ENCODE data around the gene TMEM132C.

TMEM132C gene

GRCh38 chr12:128709660-128710059 lies 442.7 kb downstream of the TMEM132C start:
- DNase-seq (ENCODE audit: low read depth in 1 of 2, low spot score in 1 of 2), result no peak
- Histone ChIP-seq H3K4me3 (replicated peaks; ENCODE audit: insufficient read depth, low read length) (no peak overlapping the region), H3K27ac (replicated peaks) (no peak overlapping the region), H3K27me3 (ENCODE audit: insufficient read depth, poor library complexity, severe bottlenecking) (no peaks in the 10 kb centered on the region)
- TF ChIP-seq SPI1 (IDR thresholded peaks at IDR 0.05; ENCODE audit: borderline replicate concordance, low read depth) (no peak), REST (IDR thresholded peaks at IDR 0.05; ENCODE audit: insufficient replicate concordance, low read depth) (no peak), CTCF (IDR thresholded peaks at IDR 0.05; ENCODE audit: insufficient read depth, low read length) (no peak), POLR2AphosphoS5 (IDR thresholded peaks at IDR 0.05; ENCODE audit: low read depth) (no peak), GABPA (IDR thresholded peaks at IDR 0.05; ENCODE audit: low read depth) (no peak)

- Histone ChIP-seq H3K27me3 (ENCODE audit: insufficient read depth, poor library complexity, severe bottlenecking) (no peaks in the 10 kb centered on the region), H3K4me3 (replicated peaks; ENCODE audit: insufficient read depth, low read length) (no peak overlapping the region), H3K27ac (replicated peaks) (no peak overlapping the region)
- no peak for DNase-seq (ENCODE audit: low read depth in 1 of 2, low spot score in 1 of 2)
- no peak for TF ChIP-seq GABPA (IDR thresholded peaks at IDR 0.05; ENCODE audit: low read depth)
- no peak for TF ChIP-seq POLR2AphosphoS5 (IDR thresholded peaks at IDR 0.05; ENCODE audit: low read depth)
- TF ChIP-seq SPI1 (IDR thresholded peaks at IDR 0.05; ENCODE audit: borderline replicate concordance, low read depth), result no peak
Measured at GRCh38 chr12:128711486-128711885, 444.5 kb downstream of the TMEM132C start.

GRCh38 chr12:128712622-128713021 lies 445.7 kb downstream of the TMEM132C start:
- no peak for DNase-seq (ENCODE audit: low read depth in 1 of 2, low spot score in 1 of 2)
- Histone ChIP-seq H3K4me3 (replicated peaks; ENCODE audit: insufficient read depth, low read length) (no peak overlapping the region), H3K27me3 (ENCODE audit: insufficient read depth, poor library complexity, severe bottlenecking) (no peaks in the 10 kb centered on the region), H3K27ac (replicated peaks) (no peak overlapping the region)
- TF ChIP-seq REST (IDR thresholded peaks at IDR 0.05; ENCODE audit: insufficient replicate concordance, low read depth) (no peak), POLR2AphosphoS5 (IDR thresholded peaks at IDR 0.05; ENCODE audit: low read depth) (no peak), CTCF (IDR thresholded peaks at IDR 0.05; ENCODE audit: insufficient read depth, low read length) (no peak), GABPA (IDR thresholded peaks at IDR 0.05; ENCODE audit: low read depth) (no peak), SPI1 (IDR thresholded peaks at IDR 0.05; ENCODE audit: borderline replicate concordance, low read depth) (no peak)

- H3K27me3 ChIP-seq (ENCODE audit: insufficient read depth, poor library complexity, severe bottlenecking), result no peaks in the 10 kb centered on the region
- no peak for TF ChIP-seq POLR2AphosphoS5 (IDR thresholded peaks at IDR 0.05; ENCODE audit: low read depth)
- no peak for TF ChIP-seq SPI1 (IDR thresholded peaks at IDR 0.05; ENCODE audit: borderline replicate concordance, low read depth)
- TF ChIP-seq GABPA (IDR thresholded peaks at IDR 0.05; ENCODE audit: low read depth), result no peak
- no peak for TF ChIP-seq CTCF (IDR thresholded peaks at IDR 0.05; ENCODE audit: insufficient read depth, low read length)
- no peak for TF ChIP-seq REST (IDR thresholded peaks at IDR 0.05; ENCODE audit: insufficient replicate concordance, low read depth)
- H3K27ac ChIP-seq (replicated peaks), result no peak overlapping the region
- no peak for DNase-seq (ENCODE audit: low read depth in 1 of 2, low spot score in 1 of 2)
- H3K4me3 ChIP-seq (replicated peaks; ENCODE audit: insufficient read depth, low read length), result no peak overlapping the region
Measured at GRCh38 chr12:128715485-128715884, 448.5 kb downstream of the TMEM132C start.

Data from HL-60 (cell line).